Trophoblast cell (in vitro differentiated cells and primary cell): Measurements from ENCODE around the gene YY1AP1.
"Not testable (repeated sequence)": the region's sequence is repeated elsewhere in the genome, so short reads cannot be mapped to it uniquely, and the experiment has no call there.

ENCODE experiments used
- DNase-seq, 2 donors: peaks; one replicate each; pipeline ENCODE4 v3.0.0-alpha.2; 2016
- H2AFZ ChIP-seq: 2 replicates; pipeline ENCODE4 v1.6.1; 2013; ENCODE audit warnings: low read length, moderate library complexity, mild to moderate bottlenecking; ENCODE audit not compliant: insufficient read depth, poor library complexity
- H2AK5ac ChIP-seq: 2 replicates; pipeline ENCODE4 v1.6.1; 2013; ENCODE audit warnings: mild to moderate bottlenecking, low read length
- H2BK120ac ChIP-seq: 2 replicates; pipeline ENCODE4 v1.6.1; 2013; ENCODE audit warnings: low read length, mild to moderate bottlenecking, moderate library complexity; ENCODE audit not compliant: insufficient read depth, poor library complexity
- H2BK12ac ChIP-seq: 2 replicates; pipeline ENCODE4 v1.6.1; 2013; ENCODE audit warnings: mild to moderate bottlenecking, low read length, moderate library complexity
- H2BK5ac ChIP-seq: 2 replicates; pipeline ENCODE4 v1.6.1; 2013; ENCODE audit warnings: low read length, low read depth, moderate library complexity, mild to moderate bottlenecking; ENCODE audit not compliant: poor library complexity
- H3K14ac ChIP-seq: 2 replicates; pipeline ENCODE4 v1.6.1; 2013; ENCODE audit warnings: mild to moderate bottlenecking, low read length
- H3K18ac ChIP-seq: 2 replicates; pipeline ENCODE4 v1.6.1; 2013; ENCODE audit warnings: mild to moderate bottlenecking, low read length
- H3K23ac ChIP-seq: 2 replicates; pipeline ENCODE4 v1.6.1; 2013; ENCODE audit warnings: low read length
- H3K27ac ChIP-seq: 2 replicates; pipeline ENCODE4 v1.5.1; 2013; ENCODE audit warnings: low read depth, mild to moderate bottlenecking, inconsistent platforms, low read length, moderate library complexity
- H3K27me3 ChIP-seq: 2 replicates; pipeline ENCODE4 v1.6.1; 2013; ENCODE audit warnings: inconsistent platforms, mild to moderate bottlenecking, low read length, moderate library complexity; ENCODE audit not compliant: insufficient read depth
- H3K36me3 ChIP-seq, 2 experiments: 1 replicate in 1 of 2; 2 replicates in 1 of 2; pipeline ENCODE4 v1.6.1; 2013; ENCODE audit warnings: low read length in 2 of 2, mild to moderate bottlenecking in 2 of 2, moderate library complexity in 1 of 2; ENCODE audit not compliant: insufficient read depth in 2 of 2, control insufficient read depth in 1 of 2
- H3K4ac ChIP-seq: 2 replicates; pipeline ENCODE4 v1.6.1; 2013; ENCODE audit warnings: low read depth, mild to moderate bottlenecking, low read length, moderate library complexity
- H3K4me1 ChIP-seq, 2 experiments: 1 replicate in 1 of 2; 2 replicates in 1 of 2; pipeline ENCODE4 v1.6.1; 2013; ENCODE audit warnings: low read length in 2 of 2, mild to moderate bottlenecking in 2 of 2, moderate library complexity in 1 of 2; ENCODE audit not compliant: insufficient read depth in 2 of 2, control insufficient read depth in 1 of 2
- H3K4me2 ChIP-seq: 2 replicates; pipeline ENCODE4 v1.6.1; 2013; ENCODE audit warnings: inconsistent platforms, mild to moderate bottlenecking, low read length, moderate library complexity
- H3K4me3 ChIP-seq: 2 replicates; pipeline ENCODE4 v1.5.1; 2013; ENCODE audit warnings: mild to moderate bottlenecking, low read depth, low read length, inconsistent platforms
- H3K79me1 ChIP-seq: one replicate; pipeline ENCODE4 v1.6.1; 2013; ENCODE audit warnings: low read length
- H3K79me2 ChIP-seq: 2 replicates; pipeline ENCODE4 v1.6.1; 2013; ENCODE audit warnings: low read length, mild to moderate bottlenecking; ENCODE audit not compliant: control insufficient read depth, insufficient read depth, poor library complexity
- H3K9ac ChIP-seq: 2 replicates; pipeline ENCODE4 v1.6.1; 2013; ENCODE audit warnings: mild to moderate bottlenecking, low read length
- H3K9me3 ChIP-seq: 2 replicates; pipeline ENCODE4 v1.6.1; 2013; ENCODE audit warnings: low read depth, mild to moderate bottlenecking, control low read depth, inconsistent platforms, low read length; ENCODE audit not compliant: insufficient read depth
- H4K12ac ChIP-seq: 2 replicates; pipeline ENCODE4 v1.6.1; 2013; ENCODE audit warnings: low read depth, mild to moderate bottlenecking, low read length, moderate library complexity
- H4K8ac ChIP-seq: 2 replicates; pipeline ENCODE4 v1.6.1; 2013; ENCODE audit warnings: low read depth, mild to moderate bottlenecking, low read length, moderate library complexity
- H4K91ac ChIP-seq: one replicate; pipeline ENCODE4 v1.6.1; 2013; ENCODE audit warnings: low read depth, mild to moderate bottlenecking, low read length, moderate library complexity
- WGBS: extraction: QIAGEN DNeasy Blood & Tissue Kit; methylation state at CpG from one replicate; pipeline ENCODE4 v1.1.7; 2013; ENCODE audit warnings: missing lambda C conversion rate; ENCODE audit not compliant: insufficient read length, insufficient coverage; ENCODE audit errors: extremely low coverage; 5-methylcytosine and 5-hydroxymethylcytosine counted together

Gene YY1AP1

DNA sequence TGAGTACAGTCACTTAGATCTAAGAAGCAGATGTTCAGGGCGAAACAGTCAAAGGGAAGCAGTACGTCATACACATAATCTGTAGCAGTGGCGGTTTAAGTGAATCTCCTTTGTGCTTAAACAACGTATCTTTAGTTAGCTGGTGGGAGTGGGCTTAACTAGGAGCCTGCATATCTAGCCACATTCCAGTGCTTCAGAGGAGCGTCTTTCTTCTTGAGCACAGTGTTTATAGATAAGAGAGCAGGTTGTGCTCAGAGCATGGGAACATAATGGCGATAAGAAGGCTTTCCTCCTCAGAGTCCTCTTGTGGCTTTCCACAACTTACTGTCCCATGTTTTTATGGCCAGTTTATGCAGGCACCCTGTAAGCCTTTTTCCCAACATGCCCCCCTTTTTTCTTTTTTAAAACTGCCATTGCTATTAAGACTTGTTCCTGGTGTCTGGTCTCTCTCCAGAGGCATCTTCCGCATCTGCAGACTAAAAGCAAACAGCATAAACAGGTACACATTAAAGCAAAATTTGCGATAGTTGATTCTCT lies 3.5 kb upstream of the YY1AP1 start:
- Histone ChIP-seq H3K18ac (no peak overlapping the region), H2BK12ac (no peak overlapping the region), H3K79me1 (peaks cover 16% of the 10 kb centered on the region), H4K8ac (no peak overlapping the region), H4K91ac (no peak overlapping the region), H4K12ac (no peak overlapping the region), H2BK5ac (no peak overlapping the region), H2AFZ (no peak overlapping the region), H3K36me3 (peaks cover 10% of the 10 kb centered on the region in 2 experiments), H2BK120ac (no peak overlapping the region), H3K9ac (no peak overlapping the region), H3K4me3 (no peak overlapping the region), H3K27ac (no peak overlapping the region), H3K9me3 (peaks cover 7% of the 10 kb centered on the region), H3K4ac (peak overlapping the region; percentile 36), H3K4me2 (no peak overlapping the region), H3K27me3 (no peaks in the 10 kb centered on the region), H3K14ac (no peak overlapping the region), H2AK5ac (no peak overlapping the region), H3K4me1 (peaks cover 0 to 3% of the 10 kb centered on the region in 2 experiments), H3K79me2 (peaks cover 18% of the 10 kb centered on the region), H3K23ac (no peak overlapping the region)
- no peak for DNase-seq
- no CpG with 5 or more reads among the region's 8 CpGs for WGBS

DNA sequence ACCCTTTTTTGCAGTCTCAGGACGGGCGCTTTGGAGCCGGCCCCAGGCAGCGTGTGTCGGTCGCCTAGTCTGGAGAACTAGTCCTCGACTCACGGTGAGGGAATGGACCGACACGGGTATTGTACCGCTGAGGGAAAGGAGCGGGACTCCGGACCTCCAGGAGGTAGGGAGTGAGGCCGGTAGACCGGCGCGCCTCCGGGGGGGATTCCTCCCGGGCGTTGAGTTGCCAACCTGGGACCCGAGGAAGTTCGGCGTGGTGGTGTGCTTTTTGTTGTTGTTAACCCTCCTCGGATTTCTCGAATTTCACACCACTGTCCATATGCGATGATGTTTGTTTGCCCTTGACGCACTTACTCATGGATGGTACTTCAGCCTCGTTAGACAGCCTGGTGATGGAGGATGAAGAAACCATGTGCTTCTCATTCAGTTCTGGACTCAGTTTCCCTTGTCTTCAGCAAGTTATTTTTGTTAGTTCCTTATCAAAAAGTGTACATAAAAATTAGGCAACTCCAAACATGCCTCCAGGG lies 570 bp upstream of the YY1AP1 start, which contains the start of gene DAP3:
TSS of gene DAP3 (plus strand) at position 11 of the 527 bp plus-strand sequence. CDS start 20,689 bp downstream, outside the sequence.
- not testable (repeated sequence) for H3K9me3 ChIP-seq, H3K4me1 ChIP-seq, H3K27me3 ChIP-seq, H3K23ac ChIP-seq
- Histone ChIP-seq H2BK12ac (peak within 1 kb of the TSS; percentile 86), H4K12ac (peak within 1 kb of the TSS; percentile 99), H3K9ac (peak within 1 kb of the TSS; percentile 99), H3K79me2 (peaks cover 22% of the 10 kb centered on the region), H3K14ac (peak within 1 kb of the TSS; percentile 98), H3K4ac (peak within 1 kb of the TSS; percentile 100), H2AK5ac (peak within 1 kb of the TSS; percentile 45), H3K79me1 (peaks cover 14% of the 10 kb centered on the region), H4K91ac (peak within 1 kb of the TSS; percentile 97), H3K18ac (peak within 1 kb of the TSS; percentile 98), H2AFZ (peak within 1 kb of the TSS; percentile 97), H4K8ac (peak within 1 kb of the TSS; percentile 97), H3K4me2 (peak within 1 kb of the TSS; percentile 56), H2BK5ac (peak within 1 kb of the TSS; percentile 99), H3K4me3 (peak within 1 kb of the TSS; percentile 98), H3K27ac (peak within 1 kb of the TSS; percentile 96), H3K36me3 (peaks cover 6 to 12% of the 10 kb centered on the region in 2 experiments), H2BK120ac (peak within 1 kb of the TSS; percentile 93)
- DNase-seq, result peak; percentile 87 to 88
- no CpG with 5 or more reads among the region's 28 CpGs for WGBS

DNA sequence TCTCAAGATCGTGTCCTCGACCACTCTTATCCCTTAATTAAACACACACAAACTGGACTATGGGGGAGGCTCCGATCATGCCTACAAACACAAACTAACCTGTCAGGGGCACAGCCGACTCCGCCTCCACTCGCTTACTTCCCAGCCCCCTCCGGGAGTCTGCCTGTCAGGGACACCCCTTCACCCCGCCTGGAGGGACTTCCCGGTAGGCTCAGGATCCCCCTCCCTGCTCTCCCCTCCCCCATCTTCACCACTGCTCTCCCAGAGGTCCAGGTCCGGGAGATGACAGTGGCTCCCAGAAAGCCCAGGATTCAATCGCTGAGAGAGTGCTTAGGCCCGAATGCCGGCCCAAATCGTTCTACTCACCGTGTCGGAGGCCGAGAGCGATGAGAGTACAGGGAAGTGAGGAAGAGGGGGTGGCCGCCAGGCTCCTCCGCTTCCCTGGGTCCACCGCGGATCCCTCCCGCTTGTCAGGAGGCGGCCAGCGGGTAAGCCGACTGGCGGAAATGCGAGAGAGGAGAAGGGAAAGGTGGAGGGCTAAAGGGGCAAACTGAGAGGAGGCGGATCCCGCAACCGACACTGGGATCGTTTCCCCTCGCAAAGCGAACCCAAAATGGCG lies 760 bp downstream of the YY1AP1 start:
- not testable (repeated sequence) for H3K23ac ChIP-seq, H3K4me1 ChIP-seq, H3K27me3 ChIP-seq, H3K9me3 ChIP-seq
- Histone ChIP-seq H3K4me3 (peak overlapping the region; percentile 98), H4K91ac (peak overlapping the region; percentile 97), H3K4me2 (peak overlapping the region; percentile 58), H2AFZ (peak overlapping the region; percentile 97), H4K8ac (peak overlapping the region; percentile 97), H2BK120ac (peak overlapping the region; percentile 93), H2BK12ac (peak overlapping the region; percentile 86), H3K18ac (peak overlapping the region; percentile 90), H3K36me3 (peaks cover 6 to 12% of the 10 kb centered on the region in 2 experiments), H2AK5ac (peak overlapping the region; percentile 40), H3K27ac (peak overlapping the region; percentile 96), H3K9ac (peak overlapping the region; percentile 95), H3K79me1 (peaks cover 14% of the 10 kb centered on the region), H4K12ac (peak overlapping the region; percentile 79), H3K14ac (peak overlapping the region; percentile 96), H3K4ac (peak overlapping the region; percentile 100), H2BK5ac (peak overlapping the region; percentile 96), H3K79me2 (peaks cover 24% of the 10 kb centered on the region)
- DNase-seq, result peak in 1 of 2 donors; percentile 9
- WGBS, result no CpG with 5 or more reads among the region's 35 CpGs

DNA sequence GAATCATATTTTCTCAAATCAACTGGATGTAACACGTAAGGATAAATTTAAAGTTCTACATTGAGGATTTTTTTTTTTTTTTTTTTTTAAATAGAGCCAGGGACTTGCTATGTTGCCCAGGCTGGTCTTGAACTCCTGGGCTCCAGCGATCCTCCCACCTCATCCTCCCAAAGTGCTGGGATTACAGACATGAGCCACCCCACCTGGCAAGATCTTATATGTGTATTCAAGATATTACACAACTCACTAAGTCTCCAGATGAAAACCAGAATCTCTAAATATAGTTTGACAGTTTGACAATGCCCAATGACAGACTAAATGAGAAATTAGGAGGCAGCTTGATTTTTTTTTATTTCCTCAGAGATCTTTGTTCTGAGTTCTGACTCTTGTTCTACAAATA lies 6.8 kb downstream of the YY1AP1 start:
- Histone ChIP-seq H3K4me2 (no peak overlapping the region), H2AK5ac (no peak overlapping the region), H4K12ac (no peak overlapping the region), H3K9me3 (no peaks in the 10 kb centered on the region), H3K4ac (no peak overlapping the region), H3K14ac (no peak overlapping the region), H3K27ac (no peak overlapping the region), H3K79me2 (peaks cover 9% of the 10 kb centered on the region), H3K23ac (no peak overlapping the region), H4K8ac (no peak overlapping the region), H3K79me1 (no peaks in the 10 kb centered on the region), H3K9ac (no peak overlapping the region), H3K18ac (no peak overlapping the region), H2BK5ac (no peak overlapping the region), H3K27me3 (no peaks in the 10 kb centered on the region), H2AFZ (no peak overlapping the region), H3K4me1 (peaks cover 0 to 3% of the 10 kb centered on the region in 2 experiments), H2BK12ac (no peak overlapping the region), H3K36me3 (peaks cover 9 to 17% of the 10 kb centered on the region in 2 experiments), H2BK120ac (no peak overlapping the region), H4K91ac (no peak overlapping the region), H3K4me3 (no peak overlapping the region)
- DNase-seq, result no peak
- WGBS, result no CpG with 5 or more reads among the region's 2 CpGs
